ENCODE data around the gene EIPR1. TPM values are rescaled to one million over a fixed set of nuclear protein-coding genes. Genes with fewer than 3 reads are reported as not detected.

The EIPR1 gene
- total and polyA plus RNA-seq, 10 of the 15 experiments (the other 5 are each of a cell fraction or from before 2014, with no cell fraction given) = 23.6 to 61.2 (median 42.2) TPM

DNA sequence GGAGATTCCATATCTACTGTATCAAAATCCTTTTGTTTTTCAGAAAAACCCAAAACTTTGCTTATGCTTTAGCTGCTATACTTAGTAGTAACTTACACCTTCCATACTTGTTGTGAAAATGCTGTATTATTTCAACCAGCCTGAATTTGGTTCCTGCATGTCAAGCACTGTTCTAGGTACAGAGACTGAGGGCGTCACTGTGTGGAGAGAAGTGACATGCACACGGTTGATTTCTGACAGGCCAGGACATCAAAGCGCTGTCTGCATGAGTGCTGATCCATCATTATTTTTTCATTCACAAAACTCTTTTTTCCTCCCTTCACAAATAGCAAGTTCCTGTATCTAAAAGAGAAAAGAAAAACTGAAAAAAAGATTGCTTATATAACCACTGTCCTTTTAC lies 33.5 kb upstream of the EIPR1 start (continued):
- TF ChIP-seq, protein P1, sequence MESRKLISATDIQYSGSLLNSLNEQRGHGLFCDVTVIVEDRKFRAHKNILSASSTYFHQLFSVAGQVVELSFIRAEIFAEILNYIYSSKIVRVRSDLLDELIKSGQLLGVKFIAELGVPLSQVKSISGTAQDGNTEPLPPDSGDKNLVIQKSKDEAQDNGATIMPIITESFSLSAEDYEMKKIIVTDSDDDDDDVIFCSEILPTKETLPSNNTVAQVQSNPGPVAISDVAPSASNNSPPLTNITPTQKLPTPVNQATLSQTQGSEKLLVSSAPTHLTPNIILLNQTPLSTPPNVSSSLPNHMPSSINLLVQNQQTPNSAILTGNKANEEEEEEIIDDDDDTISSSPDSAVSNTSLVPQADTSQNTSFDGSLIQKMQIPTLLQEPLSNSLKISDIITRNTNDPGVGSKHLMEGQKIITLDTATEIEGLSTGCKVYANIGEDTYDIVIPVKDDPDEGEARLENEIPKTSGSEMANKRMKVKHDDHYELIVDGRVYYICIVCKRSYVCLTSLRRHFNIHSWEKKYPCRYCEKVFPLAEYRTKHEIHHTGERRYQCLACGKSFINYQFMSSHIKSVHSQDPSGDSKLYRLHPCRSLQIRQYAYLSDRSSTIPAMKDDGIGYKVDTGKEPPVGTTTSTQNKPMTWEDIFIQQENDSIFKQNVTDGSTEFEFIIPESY (IDR thresholded peaks at IDR 0.05) = no peak
- TF ChIP-seq RBBP5 (conservative IDR thresholded peaks at IDR 0.05) (no peak), SIN3A (IDR thresholded peaks at IDR 0.05; ENCODE audit: low read depth, low read length) (no peak)
- TF ChIP-seq, protein P2, sequence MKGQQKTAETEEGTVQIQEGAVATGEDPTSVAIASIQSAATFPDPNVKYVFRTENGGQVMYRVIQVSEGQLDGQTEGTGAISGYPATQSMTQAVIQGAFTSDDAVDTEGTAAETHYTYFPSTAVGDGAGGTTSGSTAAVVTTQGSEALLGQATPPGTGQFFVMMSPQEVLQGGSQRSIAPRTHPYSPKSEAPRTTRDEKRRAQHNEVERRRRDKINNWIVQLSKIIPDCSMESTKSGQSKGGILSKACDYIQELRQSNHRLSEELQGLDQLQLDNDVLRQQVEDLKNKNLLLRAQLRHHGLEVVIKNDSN (IDR thresholded peaks at IDR 0.05; ENCODE audit: borderline replicate concordance, extremely low read length, insufficient read depth, low read depth, low read length) = no peak

DNA sequence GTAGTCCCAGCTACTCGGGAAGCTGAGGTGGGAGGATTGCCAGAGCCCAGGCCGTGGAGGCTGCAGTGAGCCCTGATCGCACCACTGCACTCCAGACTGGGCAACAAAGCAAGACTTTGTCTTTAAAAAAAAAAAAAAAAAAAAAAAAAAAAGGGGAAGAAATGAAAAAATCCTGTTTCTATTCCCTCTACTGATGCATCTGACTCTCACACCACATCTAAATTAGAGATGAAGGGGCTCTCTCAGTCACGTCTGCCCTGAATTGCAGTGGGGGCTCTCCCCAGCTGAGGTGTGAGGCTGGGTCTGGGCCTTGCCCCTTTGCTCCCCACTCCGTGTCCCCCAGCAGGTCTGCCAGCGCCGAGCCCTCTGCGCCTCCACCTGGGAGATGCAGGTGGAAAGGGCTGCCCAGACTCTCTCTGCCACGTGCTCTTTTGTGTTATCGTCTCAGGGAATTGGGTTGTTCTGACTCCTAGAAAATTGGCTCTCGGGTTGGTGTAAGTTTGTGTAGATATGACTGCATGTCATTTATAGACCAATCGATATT lies 32.1 kb upstream of the EIPR1 start:
- Histone ChIP-seq H4K20me1 (ENCODE audit: control insufficient read depth, insufficient read depth) (no peaks in the 10 kb centered on the region), H2AFZ (ENCODE audit: control insufficient read depth, low read depth, low read length) (no peak overlapping the region), H3K4me2 (ENCODE audit: control insufficient read depth, insufficient read depth) (no peak overlapping the region), H3K4me1 (ENCODE audit: control insufficient read depth, insufficient read depth, low read length) (no peaks in the 10 kb centered on the region), H3K4me3 (no peak overlapping the region), H3K27ac (ENCODE audit: control insufficient read depth, insufficient read depth) (no peak overlapping the region), H3K9ac (ENCODE audit: control insufficient read depth, insufficient read depth, low read length) (no peak overlapping the region), H3K27me3 (replicated peaks in 1 of 2; ENCODE audit: control insufficient read depth in 2 of 2, insufficient read depth in 2 of 2, low read length in 1 of 2) (no peaks in the 10 kb centered on the region), H3K79me2 (ENCODE audit: control insufficient read depth, insufficient read depth, low read length) (no peaks in the 10 kb centered on the region; the same call in 1 of the 2 replicates), H3K9me3 (replicated peaks; ENCODE audit: control insufficient read depth, insufficient read depth, low read length) (no peaks in the 10 kb centered on the region; the same call in 2 of the 3 replicates), H3K36me3 (ENCODE audit: control insufficient read depth in 2 of 2, insufficient read depth in 2 of 2, low read length in 1 of 2) (peaks cover 1% of the 10 kb centered on the region in 2 experiments; a peak in 3 of 4 replicates)
- TF ChIP-seq ZNF274 (IDR thresholded peaks at IDR 0.05; ENCODE audit: insufficient read depth, insufficient read length) (no peak), RAD21 (IDR thresholded peaks at IDR 0.05; ENCODE audit: insufficient read depth, low read depth, low read length) (no peak), SREBF2 (IDR thresholded peaks at IDR 0.05; ENCODE audit: low read length) (no peak), ZNF384 (IDR thresholded peaks at IDR 0.05; ENCODE audit: borderline replicate concordance, low read depth, low read length) (peak; percentile 72)
- intact Hi-C loops (cut with micrococcal nuclease; ENCODE audit: unreplicated experiment) = no loop called here
- POLR2A ChIA-PET = no interaction called here
- CTCF ChIA-PET = no interaction called here
- no TSS peak for BruUV-seq (replicated peaks)
- FAIRE-seq (no peak), DNase-seq (ENCODE audit: low read depth, low spot score) (no peak), ATAC-seq (no peak; the same call in 2 of the 3 replicates)
- WGBS (ENCODE audit: insufficient coverage, insufficient replicate concordance, low lambda C conversion rate, missing lambda C conversion rate) = 80% methylated on average over 12 of the region's 12 CpGs
- in situ Hi-C loops (cut with MboI) = no loop called here
- RAD21 ChIA-PET (ENCODE audit: unreplicated experiment) = no interaction called here
- SMC1A ChIA-PET (ENCODE audit: uncharacterized antibody, unreplicated experiment) = interaction anchor here (0.6 kb wide), 1 partner anchor 49 kb away, joined by 3 read pairs; no protein-coding TSS in a partner anchor
